ENCODE data around the gene ITPKC.

Gene ITPKC

DNA sequence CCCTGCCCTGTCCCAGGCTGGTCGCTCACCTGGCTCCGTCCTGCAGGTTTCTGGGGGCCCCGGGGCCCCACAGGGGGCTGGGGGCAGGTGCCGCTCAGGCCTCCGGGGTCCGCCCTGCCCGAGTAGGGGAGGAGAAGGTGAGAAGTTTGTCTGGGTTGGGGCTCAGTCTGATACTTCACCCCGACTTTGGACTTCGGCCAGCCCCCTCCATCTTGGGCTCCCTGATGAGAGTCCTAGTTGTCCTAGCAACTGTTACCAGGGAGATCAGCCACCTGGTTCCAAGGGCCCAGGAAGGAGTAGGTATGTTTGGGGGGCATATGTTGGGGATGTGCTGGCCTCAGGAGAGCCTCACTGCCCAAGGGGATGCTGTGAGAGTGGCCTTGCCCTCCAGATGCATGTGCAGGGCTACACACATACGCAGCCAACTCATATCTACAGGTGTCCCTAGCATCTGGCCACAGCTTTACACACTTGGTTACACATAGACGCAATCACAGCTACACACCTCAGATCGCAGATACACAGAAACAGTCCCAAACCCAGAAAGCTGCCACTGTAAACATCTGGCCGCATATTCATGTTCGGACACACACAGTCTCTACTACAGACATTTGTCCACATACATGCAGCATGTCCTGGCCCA lies 29.9 kb upstream of the ITPKC start:
- H3K36me3 Mint-ChIP-seq = peaks cover 2% of the 10 kb centered on the region
- peaks cover 4% of the 10 kb centered on the region for H3K4me1 Mint-ChIP-seq
- H3K27ac Mint-ChIP-seq = no peak overlapping the region
- H3K27me3 Mint-ChIP-seq = no peaks in the 10 kb centered on the region
- H3K9me3 Mint-ChIP-seq = no peaks in the 10 kb centered on the region
- no peak overlapping the region for H3K4me3 Mint-ChIP-seq

DNA sequence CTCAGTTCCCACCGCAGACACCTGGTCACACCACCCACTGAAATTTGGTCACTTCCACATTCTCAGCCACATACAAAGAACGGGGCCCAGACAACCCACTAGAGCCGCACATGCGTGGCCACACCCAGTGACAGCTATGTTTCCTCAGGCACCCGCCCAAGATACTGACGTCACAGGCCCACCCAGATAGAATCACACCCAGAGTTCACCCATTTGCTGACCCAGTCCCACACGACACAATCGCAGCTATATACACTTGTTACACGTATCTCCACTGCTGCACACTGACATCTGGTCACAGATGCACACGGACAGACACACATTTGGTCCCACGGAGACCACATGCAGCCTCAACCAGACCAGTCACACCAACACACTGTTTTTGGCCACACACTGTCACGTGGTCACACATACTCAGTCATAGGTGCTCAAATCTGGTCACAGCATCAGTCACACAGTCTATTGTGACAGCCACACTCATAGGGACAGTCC lies 29.3 kb upstream of the ITPKC start:
- H3K27me3 Mint-ChIP-seq = no peaks in the 10 kb centered on the region
- H3K27ac Mint-ChIP-seq = no peak overlapping the region
- H3K9me3 Mint-ChIP-seq = no peaks in the 10 kb centered on the region
- H3K4me3 Mint-ChIP-seq = no peak overlapping the region
- H3K4me1 Mint-ChIP-seq = peaks cover 4% of the 10 kb centered on the region
- H3K36me3 Mint-ChIP-seq = peaks cover 2% of the 10 kb centered on the region

DNA sequence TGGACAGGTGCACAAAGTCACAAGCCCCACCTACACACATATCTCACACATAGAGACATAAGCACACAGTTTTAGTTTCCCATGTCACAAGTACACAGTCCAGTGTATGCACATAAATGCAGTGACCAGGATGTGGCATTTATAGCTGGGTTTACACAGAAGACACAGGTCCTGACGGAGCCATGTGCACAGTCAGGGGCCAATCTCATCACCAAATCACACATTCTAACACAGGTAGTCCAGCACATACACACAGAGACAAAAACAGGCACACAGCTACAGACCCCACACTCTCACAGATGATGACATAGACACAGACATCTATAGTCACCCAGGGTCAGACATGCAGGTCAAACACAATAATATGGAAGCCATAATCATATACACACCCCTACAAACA lies 28.6 kb upstream of the ITPKC start:
- Mint-ChIP-seq H3K36me3 (peaks cover 2% of the 10 kb centered on the region), H3K4me3 (no peak overlapping the region), H3K9me3 (no peaks in the 10 kb centered on the region), H3K4me1 (peaks cover 4% of the 10 kb centered on the region), H3K27me3 (no peaks in the 10 kb centered on the region), H3K27ac (no peak overlapping the region)

DNA sequence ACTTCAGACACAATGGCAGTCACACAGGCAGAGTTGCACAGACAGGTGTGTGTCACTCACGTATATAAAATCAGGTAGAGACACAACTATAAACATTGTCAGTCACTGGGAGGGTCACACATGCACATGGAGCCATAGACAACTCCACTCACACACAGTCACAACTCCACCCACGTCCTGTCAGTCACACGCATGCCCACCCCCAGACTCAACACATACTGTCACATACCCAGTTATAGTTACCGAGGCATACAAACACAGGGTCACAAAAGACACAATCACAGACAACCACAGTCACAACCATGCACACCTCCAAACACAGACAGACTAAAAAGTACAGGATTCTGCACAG lies 27.9 kb upstream of the ITPKC start:
- Mint-ChIP-seq H3K9me3 (no peaks in the 10 kb centered on the region), H3K27ac (no peak overlapping the region), H3K4me1 (peaks cover 4% of the 10 kb centered on the region), H3K27me3 (no peaks in the 10 kb centered on the region), H3K36me3 (peaks cover 2% of the 10 kb centered on the region), H3K4me3 (no peak overlapping the region)

DNA sequence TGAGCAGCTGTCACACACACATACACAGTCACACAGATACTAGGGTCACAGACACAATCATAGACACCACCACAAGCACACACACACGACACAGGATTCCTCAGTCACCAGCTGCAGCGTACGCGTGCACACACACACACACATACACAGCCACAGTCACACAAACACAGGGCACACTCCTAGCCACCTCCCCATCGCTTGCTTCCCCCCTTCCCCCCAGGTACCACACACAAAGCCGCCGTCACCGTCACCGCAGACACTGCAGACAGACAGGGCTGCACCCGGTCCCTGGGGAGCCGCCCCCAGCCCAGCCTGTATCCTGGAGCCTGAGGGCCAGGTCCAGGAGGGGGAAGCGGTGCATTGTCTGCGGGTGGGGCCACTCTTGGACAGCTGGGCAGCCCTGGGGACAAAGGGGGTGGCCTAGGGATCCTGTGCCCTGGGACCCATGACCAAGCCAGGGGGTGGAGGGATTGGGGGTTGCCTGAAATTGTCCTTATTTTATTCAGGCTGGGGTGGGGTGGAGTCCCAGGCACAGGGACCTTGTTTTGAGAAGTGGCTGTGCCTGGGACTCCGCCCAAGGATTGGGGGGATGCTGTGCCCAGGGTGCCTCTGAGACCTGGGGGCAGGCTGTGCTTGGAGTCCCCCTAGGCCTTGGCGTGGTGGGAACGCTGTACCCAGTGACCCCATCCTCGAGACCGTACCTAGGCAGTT lies 27.4 kb upstream of the ITPKC start:
- no peaks in the 10 kb centered on the region for H3K27me3 Mint-ChIP-seq
- no peak overlapping the region for H3K4me3 Mint-ChIP-seq
- no peaks in the 10 kb centered on the region for H3K9me3 Mint-ChIP-seq
- no peak overlapping the region for H3K27ac Mint-ChIP-seq
- peaks cover 4% of the 10 kb centered on the region for H3K4me1 Mint-ChIP-seq
- peaks cover 2% of the 10 kb centered on the region for H3K36me3 Mint-ChIP-seq

DNA sequence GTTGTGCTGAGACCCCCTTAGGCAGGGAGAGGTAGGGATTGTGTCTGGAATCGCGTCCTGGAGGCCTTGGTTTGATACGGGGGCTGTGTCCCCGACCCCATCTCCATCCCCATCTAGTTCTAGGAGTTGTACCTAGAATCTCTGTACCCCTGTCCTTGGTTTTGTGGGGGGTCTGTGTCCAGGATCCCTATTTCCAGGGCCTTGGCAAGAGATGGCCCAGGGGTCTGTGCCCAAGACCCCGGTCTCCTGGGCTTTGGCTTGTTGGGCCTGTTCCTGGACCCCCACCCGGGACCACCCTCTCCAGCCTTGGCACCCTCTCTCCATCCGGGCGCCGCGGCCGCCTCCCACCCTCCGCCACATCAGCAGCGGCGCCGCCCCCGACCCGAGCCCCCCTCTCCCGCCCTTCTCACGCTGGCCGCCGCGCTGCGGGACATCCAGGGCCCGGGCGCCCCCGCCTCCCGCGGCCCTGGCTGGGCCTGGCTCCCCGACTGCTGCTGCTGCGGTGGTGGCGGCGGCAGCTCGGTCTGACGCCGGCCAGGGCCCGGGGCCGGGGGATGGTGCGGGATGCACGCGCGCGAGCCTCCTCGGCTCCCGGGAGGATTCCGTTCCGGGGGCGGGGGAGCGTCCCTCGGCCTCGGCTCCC lies 26.7 kb upstream of the ITPKC start, which contains the start of gene NUMBL:
Gene NUMBL (minus strand): TSS at position 602 of the 643 bp plus-strand sequence. CDS start 168 bp downstream, at position 434.
- H3K4me1 Mint-ChIP-seq = peaks cover 4% of the 10 kb centered on the region
- H3K36me3 Mint-ChIP-seq = peaks cover 2% of the 10 kb centered on the region
- peak within 1 kb of the TSS; percentile 97 for H3K4me3 Mint-ChIP-seq

DNA sequence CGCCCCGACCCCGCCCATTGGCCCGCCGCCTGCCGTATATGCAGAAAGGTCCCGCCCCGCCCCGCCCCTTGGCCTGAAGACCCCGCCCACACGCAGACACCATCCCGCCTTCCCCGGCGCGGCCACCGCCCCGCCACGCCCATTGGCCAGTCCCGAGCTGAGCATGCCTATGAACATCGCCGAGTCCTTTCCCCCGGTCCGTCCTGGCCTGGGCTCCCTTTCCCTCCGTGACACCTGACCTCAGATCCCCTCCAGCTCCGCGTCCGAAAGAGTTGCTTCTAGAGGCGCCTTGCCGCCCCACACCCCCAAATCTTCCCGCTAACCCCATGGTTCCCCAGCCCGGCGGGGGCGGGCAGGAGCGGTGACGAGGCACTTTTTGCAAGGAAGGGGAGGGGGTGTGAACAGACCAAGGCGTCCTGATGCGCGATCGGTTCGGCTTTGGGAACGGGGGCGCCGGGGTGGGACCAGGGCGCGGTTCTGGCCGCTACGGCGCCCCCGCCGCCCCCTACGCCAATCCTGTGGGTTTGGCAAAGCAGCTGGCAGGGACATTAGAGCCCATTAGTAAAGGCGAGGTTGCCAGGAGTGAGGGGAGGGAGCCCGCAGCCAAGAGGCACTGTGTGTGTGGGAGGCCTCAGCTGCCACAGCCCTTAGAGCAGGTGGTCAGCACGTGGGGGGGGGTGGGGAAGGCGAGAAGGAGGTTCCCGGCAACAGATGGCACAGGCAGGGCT lies 26.1 kb upstream of the ITPKC start:
- no peaks in the 10 kb centered on the region for H3K27me3 Mint-ChIP-seq
- H3K4me3 Mint-ChIP-seq = peak overlapping the region; percentile 97
- H3K36me3 Mint-ChIP-seq = no peaks in the 10 kb centered on the region
- H3K27ac Mint-ChIP-seq = peak overlapping the region; percentile 97
- H3K9me3 Mint-ChIP-seq = no peaks in the 10 kb centered on the region
- H3K4me1 Mint-ChIP-seq = peaks cover 4% of the 10 kb centered on the region

More for the DNA sequence above, 26.7 kb upstream of the ITPKC start, which contains the start of gene NUMBL:
- Mint-ChIP-seq H3K27me3 (no peaks in the 10 kb centered on the region), H3K9me3 (no peaks in the 10 kb centered on the region), H3K27ac (peak within 1 kb of the TSS; percentile 97)

DNA sequence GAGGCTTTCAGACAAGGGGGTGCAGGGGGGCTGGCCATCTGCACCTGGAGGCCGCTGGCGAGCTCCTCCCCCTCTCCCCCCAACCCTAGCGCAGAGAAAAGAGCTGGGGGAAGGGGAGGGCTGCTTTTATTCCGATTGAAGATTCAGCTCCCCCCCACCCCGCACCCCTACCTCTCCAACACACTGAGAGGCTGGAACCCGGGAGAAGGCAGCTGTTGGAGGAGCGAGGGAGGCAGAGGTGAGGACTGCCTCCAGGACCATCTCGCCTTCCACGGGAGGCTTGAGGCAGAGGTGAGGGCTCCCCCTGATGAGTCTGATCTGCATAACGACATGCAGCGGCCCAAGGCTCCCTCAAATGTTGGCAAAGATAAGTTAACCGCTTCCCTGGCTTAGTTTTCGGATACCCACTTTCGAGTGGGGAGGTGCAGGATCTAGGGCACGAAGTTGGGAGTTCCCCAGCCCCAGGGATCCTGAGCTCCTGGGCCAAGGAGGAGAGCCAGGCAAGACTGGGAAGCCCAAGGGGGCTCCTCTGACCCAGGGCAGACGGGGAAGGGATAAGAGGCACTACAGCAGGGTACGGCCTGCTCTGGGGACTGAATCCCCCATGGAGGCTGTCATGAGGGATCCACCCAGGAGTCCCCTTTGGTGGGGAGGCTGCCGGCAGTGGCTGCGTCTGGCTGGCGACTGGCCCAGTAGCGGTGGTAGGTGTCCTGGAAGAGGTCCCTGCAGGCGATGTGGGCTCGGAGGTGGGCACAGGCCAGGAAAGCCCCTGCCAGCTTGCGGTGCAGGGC lies 25.3 kb upstream of the ITPKC start:
- Mint-ChIP-seq H3K4me1 (peaks cover 4% of the 10 kb centered on the region), H3K27me3 (no peaks in the 10 kb centered on the region), H3K36me3 (no peaks in the 10 kb centered on the region), H3K9me3 (no peaks in the 10 kb centered on the region), H3K4me3 (peak overlapping the region; percentile 53), H3K27ac (peak overlapping the region; percentile 75)

DNA sequence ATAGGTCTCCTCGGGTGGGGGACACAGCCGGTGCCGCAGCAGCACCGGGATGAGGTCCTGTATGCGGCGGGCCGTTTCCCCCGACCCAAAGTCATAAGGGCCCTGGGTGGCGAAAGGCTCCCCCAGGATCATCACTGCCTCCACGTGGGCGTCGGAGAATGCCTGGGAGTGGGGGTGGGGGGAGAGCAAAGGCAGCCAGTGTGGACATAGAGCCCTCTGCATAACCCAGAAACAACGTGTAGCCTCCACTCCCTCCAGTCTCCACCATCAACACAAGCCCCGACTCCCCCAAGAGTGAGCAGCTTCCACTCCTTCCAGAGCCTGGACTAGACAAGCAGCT lies 24.7 kb upstream of the ITPKC start:
- Mint-ChIP-seq H3K27ac (no peak overlapping the region), H3K27me3 (no peaks in the 10 kb centered on the region), H3K36me3 (no peaks in the 10 kb centered on the region), H3K9me3 (no peaks in the 10 kb centered on the region), H3K4me3 (peak overlapping the region; percentile 53), H3K4me1 (peaks cover 4% of the 10 kb centered on the region)

DNA sequence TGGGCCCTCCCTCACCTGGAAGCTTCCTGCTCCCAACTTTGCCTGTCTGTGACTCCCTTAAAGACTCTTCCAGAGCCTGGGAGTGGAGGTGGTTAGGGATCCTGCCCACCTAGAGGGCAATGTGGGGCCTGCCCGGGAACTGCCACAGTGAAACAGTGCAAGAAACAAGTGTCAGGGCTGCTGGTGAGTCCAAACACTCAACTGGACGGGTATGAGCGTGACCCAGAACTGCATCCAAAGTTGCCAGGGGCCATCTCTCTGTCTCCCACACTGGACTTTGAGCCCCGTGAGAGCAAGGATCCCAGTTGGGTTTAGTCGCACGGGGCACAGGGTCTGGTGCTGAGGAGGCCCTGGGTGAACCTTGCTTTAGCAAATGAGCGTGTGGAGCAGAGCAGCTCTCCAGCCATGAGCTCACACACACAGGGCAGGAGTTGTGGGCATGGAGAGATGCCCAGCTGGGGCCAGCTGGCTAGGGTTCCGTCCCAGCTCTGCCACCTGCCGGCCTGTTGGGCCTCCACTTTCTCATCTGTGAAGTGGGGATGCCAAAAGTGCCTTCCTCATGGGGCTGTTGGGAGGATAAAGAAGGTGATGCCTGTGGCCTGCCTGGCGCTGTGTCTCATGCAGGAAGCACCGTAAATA lies 23.6 kb upstream of the ITPKC start:
- no peaks in the 10 kb centered on the region for H3K36me3 Mint-ChIP-seq
- H3K27me3 Mint-ChIP-seq = no peaks in the 10 kb centered on the region
- H3K9me3 Mint-ChIP-seq = no peaks in the 10 kb centered on the region
- H3K4me1 Mint-ChIP-seq = peaks cover 4% of the 10 kb centered on the region
- no peak overlapping the region for H3K4me3 Mint-ChIP-seq
- peak overlapping the region; percentile 46 for H3K27ac Mint-ChIP-seq

DNA sequence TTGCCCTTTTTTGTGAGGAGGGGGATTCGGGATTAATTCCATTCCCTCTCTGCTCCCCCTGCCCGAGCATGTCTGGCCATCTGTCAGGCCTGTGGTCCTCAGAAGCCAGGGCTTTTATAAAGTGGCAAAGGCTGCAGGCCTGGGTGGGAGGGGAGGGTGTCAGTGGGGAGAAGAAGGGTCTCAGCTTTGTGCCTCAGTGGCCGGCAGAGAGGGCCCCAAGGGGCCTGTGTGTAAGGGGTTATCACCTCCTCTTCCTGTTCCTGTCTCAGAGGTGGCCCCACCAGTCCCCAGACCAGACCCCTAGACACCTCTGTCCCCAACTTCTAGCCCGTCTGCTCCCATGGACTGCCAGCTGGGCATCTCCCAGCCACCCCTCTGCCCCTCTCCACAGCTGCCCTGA lies 23.0 kb upstream of the ITPKC start:
- Mint-ChIP-seq H3K27ac (no peak overlapping the region), H3K4me3 (no peak overlapping the region), H3K36me3 (no peaks in the 10 kb centered on the region), H3K4me1 (peaks cover 4% of the 10 kb centered on the region), H3K9me3 (no peaks in the 10 kb centered on the region), H3K27me3 (no peaks in the 10 kb centered on the region)

DNA sequence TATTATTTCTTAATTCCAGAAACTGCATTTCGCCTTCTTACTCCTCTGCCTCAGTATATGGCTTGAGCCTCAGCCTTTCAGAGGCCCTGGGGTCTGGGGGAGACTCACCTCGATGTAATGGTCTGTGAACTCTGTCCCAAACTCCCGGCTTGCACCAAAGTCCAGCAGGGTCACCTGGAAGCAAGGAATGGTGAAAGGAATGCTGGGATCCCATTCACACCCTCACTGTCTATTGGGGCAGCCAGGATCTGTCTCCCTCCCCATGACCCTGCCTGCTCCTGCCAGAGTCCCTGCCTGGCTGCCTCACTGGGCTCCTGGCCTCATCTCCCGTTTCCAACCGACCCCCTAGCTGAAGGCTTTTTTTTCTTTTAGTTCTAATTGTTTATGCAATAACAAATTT lies 21.0 kb upstream of the ITPKC start:
- no peak overlapping the region for H3K4me3 Mint-ChIP-seq
- no peak overlapping the region for H3K27ac Mint-ChIP-seq

DNA sequence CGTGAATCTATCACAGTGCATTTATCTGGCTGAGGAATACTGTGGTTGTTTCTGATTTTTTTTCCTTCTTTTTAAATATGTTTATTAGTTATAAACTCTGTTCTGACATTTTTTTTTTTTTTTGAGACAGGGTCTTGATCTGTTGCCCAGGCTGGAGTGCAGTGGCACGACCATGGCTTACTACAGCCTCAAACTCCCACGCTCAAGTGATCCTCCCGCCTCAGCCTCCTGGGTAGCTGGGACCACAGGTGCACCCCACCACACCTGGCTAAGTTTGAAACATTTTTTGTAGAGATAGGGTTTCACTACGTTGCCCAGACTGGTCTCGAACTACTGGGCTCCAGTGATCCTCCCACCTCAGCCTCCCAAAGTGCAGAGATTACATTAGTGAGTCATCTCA lies 19.9 kb upstream of the ITPKC start:
- no peaks in the 10 kb centered on the region for H3K27me3 Mint-ChIP-seq
- no peak overlapping the region for H3K27ac Mint-ChIP-seq
- H3K4me1 Mint-ChIP-seq = no peaks in the 10 kb centered on the region
- peaks cover under 1% of the 10 kb centered on the region for H3K36me3 Mint-ChIP-seq
- H3K4me3 Mint-ChIP-seq = no peak overlapping the region
- no peaks in the 10 kb centered on the region for H3K9me3 Mint-ChIP-seq

More for the DNA sequence above, 21.0 kb upstream of the ITPKC start:
- peaks cover under 1% of the 10 kb centered on the region for H3K4me1 Mint-ChIP-seq
- no peaks in the 10 kb centered on the region for H3K27me3 Mint-ChIP-seq
- no peaks in the 10 kb centered on the region for H3K9me3 Mint-ChIP-seq
- H3K36me3 Mint-ChIP-seq = no peaks in the 10 kb centered on the region

DNA sequence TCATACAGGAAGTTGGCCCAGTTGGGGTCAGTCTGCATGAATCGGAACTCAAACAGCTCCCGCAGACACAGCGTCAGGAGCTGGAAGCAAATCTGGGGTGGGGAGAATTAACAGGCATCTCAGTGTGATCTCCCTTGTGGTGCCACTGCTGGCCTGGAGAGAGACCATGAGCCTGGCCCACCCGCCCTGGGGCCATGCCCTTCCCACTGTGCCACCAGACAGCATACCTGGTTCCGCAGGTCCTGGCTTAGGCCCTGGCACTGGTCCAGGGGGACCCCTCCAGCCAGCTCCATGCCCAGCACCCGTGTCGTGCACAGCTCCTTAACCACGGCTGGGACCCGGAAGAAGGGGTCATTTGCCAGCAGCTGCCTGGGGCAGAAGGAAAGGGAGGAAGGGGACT lies 16.8 kb upstream of the ITPKC start:
- Mint-ChIP-seq H3K9me3 (no peaks in the 10 kb centered on the region), H3K27me3 (no peaks in the 10 kb centered on the region), H3K4me1 (no peaks in the 10 kb centered on the region), H3K27ac (no peak overlapping the region), H3K36me3 (peaks cover 6% of the 10 kb centered on the region), H3K4me3 (no peak overlapping the region)

DNA sequence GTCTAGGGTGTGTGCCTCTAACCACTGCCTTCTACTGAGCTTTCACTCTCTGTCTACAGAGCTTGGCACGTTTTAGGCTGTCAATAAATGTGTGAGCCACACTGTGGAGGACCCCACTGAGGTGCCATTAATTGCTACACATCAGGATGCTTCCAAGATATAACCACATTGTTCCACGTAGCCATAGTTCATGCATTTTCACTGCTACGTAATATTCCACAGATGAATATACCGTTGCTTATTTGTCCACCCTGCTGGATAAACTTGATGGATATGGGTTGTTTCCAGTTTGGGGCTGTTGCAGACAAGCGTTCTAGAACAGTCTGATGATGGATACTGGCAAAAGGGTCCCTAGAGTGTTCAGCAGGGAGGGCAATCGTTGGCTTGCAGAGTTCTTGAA lies 15.2 kb upstream of the ITPKC start:
- no peaks in the 10 kb centered on the region for H3K4me1 Mint-ChIP-seq
- H3K9me3 Mint-ChIP-seq = no peaks in the 10 kb centered on the region
- no peak overlapping the region for H3K27ac Mint-ChIP-seq
- no peak overlapping the region for H3K4me3 Mint-ChIP-seq
- peaks cover 6% of the 10 kb centered on the region for H3K36me3 Mint-ChIP-seq
- H3K27me3 Mint-ChIP-seq = no peaks in the 10 kb centered on the region
